NCI-H82 (cell line): ENCODE measurements around the gene CDH20.
A peak's percentile ranks its signal among the peaks of the same experiment; 100 is the strongest.

Source experiments
- DNase-seq: peaks from one replicate; lab custom pipeline; 2025; lab: John Stamatoyannopoulos, UW

The CDH20 gene

DNA sequence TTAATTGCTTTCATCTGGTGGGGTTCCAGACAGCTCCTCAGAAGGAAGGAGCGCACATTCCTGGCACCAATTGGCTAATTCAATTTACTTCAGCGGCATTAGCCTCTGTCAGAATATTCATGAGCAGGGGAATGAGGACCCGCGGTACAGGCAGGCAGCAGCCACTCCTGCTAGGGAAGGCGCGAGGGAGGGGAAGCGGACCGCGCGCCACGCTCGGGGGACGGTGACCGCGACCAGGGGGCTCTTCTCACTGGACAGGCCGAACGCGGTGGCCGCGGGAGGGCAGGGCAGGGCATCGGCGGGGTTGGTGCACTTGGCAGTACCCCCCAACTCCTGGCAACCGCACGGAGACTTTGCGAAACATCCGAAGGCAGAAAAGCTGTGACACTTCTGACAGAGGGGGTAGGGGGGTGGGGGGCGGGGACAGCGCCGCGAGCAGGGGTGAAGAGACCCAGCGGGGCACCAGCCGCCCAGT is at the start of gene CDH20:
TSS of gene CDH20 (plus strand) at position 160 of the 475 bp plus-strand sequence.
- peak; percentile 11 for DNase-seq

GRCh38 chr18:61284039-61284438 is 49.2 kb upstream of the CDH20 start:
- DNase-seq, result no peak

DNA sequence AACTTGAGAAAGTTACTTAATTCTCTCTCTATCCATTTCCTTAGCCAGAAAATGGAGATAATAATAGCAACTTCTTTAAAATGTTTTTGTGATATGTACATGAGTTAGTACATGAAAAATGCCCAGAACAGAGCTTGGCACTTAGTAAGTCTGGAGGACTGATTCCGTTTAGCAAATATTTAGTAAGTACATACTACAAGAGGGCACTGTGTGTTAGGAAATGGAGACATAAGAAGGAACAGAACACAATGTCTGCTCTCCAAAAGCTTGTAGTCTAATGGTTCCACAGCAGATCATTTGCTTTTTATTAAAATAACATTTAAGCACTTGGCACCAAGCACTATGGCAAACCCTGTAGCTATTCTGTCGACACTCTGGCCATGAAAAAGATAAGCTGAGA is 47.5 kb upstream of the CDH20 start:
- DNase-seq, result no peak

DNA sequence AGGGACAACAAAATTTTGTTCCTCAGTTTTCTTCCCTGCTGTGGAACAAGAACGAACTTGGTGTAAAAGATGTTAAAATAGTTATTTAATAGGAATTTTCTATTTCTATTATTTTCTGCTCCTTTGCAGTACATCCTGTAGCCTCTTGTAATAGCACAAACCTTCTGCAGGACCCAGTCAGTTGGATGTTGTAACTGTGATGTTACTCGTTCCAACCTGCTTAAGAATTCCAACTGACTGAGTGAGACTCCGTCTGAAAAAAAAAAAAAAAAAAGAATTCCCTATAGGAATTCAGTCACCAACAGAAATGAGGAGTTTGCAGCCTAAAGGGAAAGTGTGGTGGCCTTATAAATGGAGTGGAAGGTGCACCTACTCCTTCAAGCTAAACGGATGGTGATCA is 46.4 kb upstream of the CDH20 start:
- DNase-seq, result no peak

- DNase-seq, result no peak
These were observed 42.6 kb upstream of the CDH20 start for GRCh38 chr18:61290616-61291015.

GRCh38 chr18:61292280-61293035 is 40.8 kb upstream of the CDH20 start:
- DNase-seq, result no peak

GRCh38 chr18:61295153-61295552 is 38.1 kb upstream of the CDH20 start:
- DNase-seq, result no peak

DNA sequence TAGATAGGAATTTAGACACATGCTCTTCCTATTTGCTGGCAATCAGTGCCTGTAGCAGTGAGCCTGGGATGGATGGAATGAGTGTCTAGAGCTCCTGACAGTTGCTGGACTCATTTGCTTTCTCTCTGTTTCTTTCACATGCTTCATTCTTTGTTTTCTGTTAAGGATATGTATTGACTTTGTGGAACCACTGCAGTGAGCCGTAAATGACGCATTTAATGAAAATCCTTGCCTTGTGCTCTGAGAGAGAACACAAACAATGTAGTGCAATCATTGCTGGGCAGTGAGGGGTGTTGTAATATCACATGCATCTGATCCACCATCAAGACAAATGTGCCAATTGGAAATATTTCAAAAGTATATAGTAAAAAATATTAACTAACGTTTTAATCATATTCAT is 25.2 kb upstream of the CDH20 start:
- DNase-seq, result no peak

- peak; percentile 17 for DNase-seq
These were observed 24.3 kb upstream of the CDH20 start for GRCh38 chr18:61308795-61309393.

DNA sequence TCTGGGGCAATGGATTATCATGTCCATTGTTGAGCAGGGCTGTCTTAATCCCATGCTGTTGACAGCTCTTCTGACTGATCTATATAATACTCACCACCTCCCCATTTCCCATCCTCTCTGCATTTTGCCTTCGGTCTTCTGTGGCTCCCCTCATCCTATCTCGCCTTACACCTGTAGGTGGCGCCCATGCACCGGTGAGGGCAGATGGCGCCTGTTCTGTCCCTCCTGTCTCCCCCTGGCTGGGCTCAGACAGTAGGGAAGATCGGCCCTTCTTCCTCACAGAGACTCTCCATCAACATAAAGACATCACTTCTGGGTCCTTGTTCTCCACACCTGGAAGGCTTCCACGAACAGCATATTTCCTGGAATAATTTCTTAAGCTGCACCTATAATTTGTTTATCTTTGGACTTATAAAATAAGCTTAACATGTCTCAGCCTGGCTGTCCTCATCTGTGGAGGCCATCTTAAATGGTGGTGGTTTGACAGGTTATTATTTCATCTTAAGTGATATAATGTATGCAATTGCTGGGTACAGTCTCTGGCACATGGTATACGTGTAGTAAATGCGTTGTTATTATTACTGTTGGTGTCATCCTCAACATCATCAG is 10.9 kb upstream of the CDH20 start:
- peak; percentile 90 for DNase-seq

DNA sequence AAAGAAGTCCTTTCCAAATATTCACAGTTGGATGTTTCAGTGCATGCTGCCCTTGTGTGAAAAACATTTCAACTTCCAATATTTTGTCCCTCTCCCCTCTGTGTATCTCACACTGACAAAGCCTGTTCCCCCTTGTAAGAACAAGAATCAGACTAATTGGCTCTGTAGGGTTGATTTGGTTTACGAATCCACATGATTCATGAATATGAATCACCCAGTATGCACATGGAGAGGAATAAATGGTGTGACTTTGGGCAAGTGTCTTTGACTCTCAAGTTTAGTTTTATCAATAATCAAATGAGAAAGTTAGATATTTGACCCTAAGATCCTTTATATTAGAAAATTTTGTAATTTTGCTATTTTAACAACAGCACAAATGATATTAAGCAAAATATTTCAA is 9.3 kb upstream of the CDH20 start:
- no peak for DNase-seq

GRCh38 chr18:61326407-61326806 is 6.8 kb upstream of the CDH20 start:
- no peak for DNase-seq

- no peak for DNase-seq
These were observed 3.8 kb upstream of the CDH20 start for GRCh38 chr18:61329398-61329797.

GRCh38 chr18:61331051-61331450 is 2.2 kb upstream of the CDH20 start:
- no peak for DNase-seq

GRCh38 chr18:61333746-61334490 is 688 bp downstream of the CDH20 start:
- peak; percentile 22 for DNase-seq

- DNase-seq, result no peak
These were observed 1.2 kb downstream of the CDH20 start for GRCh38 chr18:61334491-61334850.

- no peak for DNase-seq
These were observed 1.9 kb downstream of the CDH20 start for GRCh38 chr18:61334951-61335683.

DNA sequence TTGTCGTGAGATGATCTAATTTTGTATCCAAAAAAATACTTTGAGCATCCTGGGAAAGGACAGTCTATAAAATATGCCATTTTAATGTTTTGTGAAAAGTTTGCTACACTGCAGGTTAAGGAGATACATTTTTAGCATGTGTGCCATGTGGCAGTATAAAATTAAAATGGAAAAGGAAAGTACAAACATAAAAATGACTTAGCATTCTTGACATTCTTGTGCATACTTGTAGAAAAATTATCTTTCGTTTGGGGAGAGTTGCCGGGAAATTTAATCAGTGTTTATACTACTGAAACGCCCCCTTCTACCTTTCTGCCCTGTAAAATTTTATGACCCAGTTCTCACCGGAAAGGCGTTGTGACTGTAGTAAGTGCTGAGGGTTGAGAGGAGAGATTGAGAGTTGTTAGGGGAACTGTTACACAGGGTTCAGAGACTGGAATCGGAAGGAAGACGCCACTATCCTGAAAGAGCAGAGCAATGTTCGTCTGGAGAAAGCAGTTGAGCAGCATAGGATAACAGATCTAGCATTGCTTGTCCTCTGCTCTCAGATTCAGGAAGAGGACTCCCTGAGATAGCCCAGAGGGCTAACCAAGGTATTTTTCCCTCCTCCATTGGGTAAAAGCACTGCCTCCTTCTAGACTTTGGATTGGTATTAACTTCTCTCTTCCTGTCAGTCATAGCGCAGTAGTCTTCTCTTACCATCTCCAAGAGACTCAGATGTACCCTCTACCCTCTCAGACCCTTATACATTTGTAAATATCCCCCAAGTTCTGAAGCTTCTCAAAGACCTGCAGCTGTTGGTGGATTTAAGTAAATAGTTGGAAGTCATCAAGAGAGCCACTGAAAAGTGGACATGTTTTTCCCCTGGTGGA is 2.7 kb downstream of the CDH20 start:
- DNase-seq, result no peak

GRCh38 chr18:61336766-61337165 is 3.5 kb downstream of the CDH20 start:
- DNase-seq, result no peak

GRCh38 chr18:61337527-61337926 is 4.3 kb downstream of the CDH20 start:
- no peak for DNase-seq

DNA sequence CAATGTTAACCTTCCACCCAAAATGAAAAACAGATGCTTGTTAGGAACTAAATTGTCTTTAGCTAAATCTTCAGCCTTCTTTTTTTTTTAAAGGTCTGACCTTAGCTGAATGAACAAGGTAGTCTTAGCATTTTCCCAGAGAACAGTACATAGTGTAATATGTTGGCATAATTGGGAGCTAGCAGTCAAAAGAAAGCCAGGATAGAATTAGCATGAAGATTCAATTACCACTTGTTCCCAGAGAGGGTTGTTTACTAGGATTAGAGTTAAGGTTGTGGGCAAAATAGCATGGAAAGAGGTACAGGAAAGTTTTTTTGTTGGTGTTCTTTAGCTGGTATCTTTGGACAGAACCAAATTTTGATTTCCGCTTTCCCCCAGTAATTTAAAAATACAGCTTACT is 6.9 kb downstream of the CDH20 start:
- no peak for DNase-seq
